ENCODE results near the gene RNU6-9. TPM values are rescaled to one million over a fixed set of nuclear protein-coding genes. Genes with fewer than 3 reads are reported as not detected.
"Not testable (repeated sequence)": the region's sequence is repeated elsewhere in the genome, so short reads cannot be mapped to it uniquely, and the experiment has no call there.

Gene RNU6-9
- total and polyA plus RNA-seq, 2 donors, result not detected

DNA sequence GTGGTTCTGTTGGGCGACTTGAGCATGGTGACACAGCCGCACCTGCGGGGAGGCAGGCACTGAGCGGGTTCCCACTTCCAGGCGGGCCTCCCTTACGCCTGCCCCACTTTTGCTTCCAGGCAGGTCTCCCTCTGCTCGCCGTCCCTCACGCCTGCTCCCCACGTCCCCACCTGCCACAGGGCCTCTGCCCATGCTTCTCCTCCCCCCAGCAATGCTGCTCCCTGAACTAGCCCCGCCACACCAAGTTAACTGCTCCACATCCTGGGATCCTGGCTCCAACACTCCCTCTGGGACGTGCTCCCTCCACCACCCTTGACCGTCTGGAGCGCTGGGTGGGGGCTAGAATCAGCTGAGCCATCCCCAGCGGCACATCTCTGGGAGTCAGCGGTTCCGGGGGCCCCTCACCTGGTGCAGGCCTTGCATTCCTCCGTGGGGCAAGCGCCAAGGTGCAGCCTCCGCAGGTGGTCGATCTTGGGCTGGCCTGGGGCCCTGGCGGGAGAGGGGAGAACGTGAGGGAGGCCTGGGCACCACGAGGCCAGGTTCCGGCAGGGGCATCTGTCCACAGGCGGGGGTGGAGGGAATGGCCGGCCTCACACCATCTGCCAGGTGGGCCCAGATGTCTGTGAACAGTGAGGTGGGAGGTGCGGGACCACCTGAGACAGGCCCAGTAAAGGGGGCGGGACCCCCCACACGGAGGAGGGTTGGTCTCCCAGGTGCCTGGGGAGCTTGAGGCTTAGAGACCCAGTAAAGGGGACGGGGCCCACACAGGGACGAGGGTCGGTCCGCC is 24.6 kb upstream of the RNU6-9 start:
- peak overlapping the region; percentile 83 for H3K27ac ChIP-seq (ENCODE audit: low read depth)
- H3K4me1 ChIP-seq (ENCODE audit: insufficient read depth), result no peaks in the 10 kb centered on the region
- H3K4me3 ChIP-seq (ENCODE audit: low read depth, low read length), result no peak overlapping the region
- H3K36me3 ChIP-seq (ENCODE audit: insufficient read depth), result peaks cover 2% of the 10 kb centered on the region
- no peak for DNase-seq (ENCODE audit: extremely low spot score)
- WGBS, result 87% methylated on average over 34 of the region's 34 CpGs

DNA sequence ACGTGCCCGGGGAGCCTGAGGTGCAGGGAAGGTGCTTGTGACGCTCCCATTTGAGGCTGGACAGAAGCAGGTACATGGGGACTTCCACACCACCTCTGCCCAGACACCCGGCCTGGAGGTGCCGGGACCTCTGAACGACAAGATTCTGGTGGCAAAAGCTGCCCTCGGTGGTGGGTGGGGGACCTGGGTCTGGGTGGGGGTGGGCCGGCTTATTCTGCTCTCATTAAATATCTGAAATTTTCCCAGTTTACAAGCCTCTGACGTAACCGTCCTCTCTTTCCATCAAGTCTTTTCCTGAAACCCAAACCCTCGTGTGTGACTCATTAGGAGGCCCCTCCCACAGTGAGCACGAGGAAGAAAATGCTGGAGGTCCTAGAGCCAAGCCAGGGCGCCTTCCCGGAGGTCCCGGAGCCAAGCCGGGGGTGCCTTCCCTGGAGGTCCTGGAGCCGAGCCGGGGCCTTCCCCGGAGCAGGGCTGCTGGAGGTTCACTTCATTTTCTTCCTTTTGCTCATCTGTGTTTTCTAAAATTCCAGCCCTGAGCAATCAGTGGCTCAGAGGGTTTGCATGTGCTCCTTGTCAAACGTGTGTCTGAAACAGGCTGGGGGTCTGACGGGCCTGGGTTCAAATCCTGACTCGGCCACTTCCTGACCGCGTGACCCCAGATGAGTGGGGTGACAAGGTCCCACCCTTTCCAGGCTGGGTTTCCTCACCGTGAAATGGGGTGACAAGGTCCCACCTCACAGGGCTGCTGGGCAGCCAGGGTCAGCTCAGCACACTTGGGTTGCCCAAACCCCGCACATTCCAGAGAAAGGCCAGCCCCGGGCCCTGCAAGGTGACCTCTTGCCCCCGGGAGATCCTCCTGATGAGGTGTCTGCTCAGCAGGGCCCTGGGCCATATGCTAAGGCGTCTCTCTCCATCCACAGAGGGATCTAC is 23.8 kb upstream of the RNU6-9 start:
- H3K4me3 ChIP-seq (ENCODE audit: low read depth, low read length), result no peak overlapping the region
- H3K4me1 ChIP-seq (ENCODE audit: insufficient read depth), result no peaks in the 10 kb centered on the region
- peaks cover 2% of the 10 kb centered on the region for H3K36me3 ChIP-seq (ENCODE audit: insufficient read depth)
- H3K27ac ChIP-seq (ENCODE audit: low read depth), result peak overlapping the region; percentile 83
- WGBS, result 45% methylated on average over 29 of the region's 29 CpGs
- DNase-seq (ENCODE audit: extremely low spot score), result no peak

DNA sequence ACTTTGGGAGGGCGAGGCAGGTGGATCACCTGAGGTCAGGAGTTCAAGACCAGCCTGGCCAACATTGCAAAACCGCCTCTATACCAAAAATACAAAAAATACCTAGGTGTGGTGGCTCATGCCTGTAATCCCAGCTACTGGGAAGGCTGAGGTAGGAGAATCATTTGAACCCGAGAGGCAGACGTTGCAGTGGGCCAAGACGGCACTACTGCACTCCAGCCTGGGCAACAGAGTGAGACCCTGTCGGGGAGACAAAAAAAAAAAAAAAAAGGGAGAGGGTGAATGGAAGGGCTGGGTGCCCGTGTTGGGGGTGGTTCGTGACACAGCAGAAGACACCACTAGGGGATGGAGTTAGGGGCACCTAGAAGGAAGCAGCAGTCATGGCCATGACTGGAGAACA is 23.0 kb upstream of the RNU6-9 start:
- DNase-seq (ENCODE audit: extremely low spot score), result no peak
- no peak overlapping the region for H3K4me3 ChIP-seq (ENCODE audit: low read depth, low read length)
- peaks cover 2% of the 10 kb centered on the region for H3K36me3 ChIP-seq (ENCODE audit: insufficient read depth)
- 89% methylated on average over 8 of the region's 8 CpGs for WGBS
- H3K27ac ChIP-seq (ENCODE audit: low read depth), result no peak overlapping the region
- H3K4me1 ChIP-seq (ENCODE audit: insufficient read depth), result no peaks in the 10 kb centered on the region

DNA sequence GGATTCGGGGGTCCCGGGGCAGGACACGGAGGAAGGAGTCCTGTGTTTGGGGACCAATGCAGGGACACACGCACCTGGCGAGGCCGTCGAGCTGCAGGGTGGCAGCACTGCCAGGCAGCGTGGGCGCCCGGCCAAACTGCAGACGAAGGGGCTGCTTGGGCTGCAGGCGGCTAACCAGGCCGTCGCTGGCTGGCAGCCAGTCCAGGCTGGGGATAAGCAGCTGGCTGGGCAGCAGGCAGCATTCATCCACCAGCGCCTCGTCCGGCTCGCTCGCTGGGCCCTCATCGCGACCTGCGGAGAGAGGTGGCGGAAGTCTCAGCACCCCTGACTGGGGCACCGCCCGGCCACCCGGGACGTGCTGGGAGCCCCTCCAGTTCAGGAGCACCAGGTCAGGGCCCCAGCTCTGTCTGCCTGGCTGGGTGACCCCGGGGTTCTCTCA is 22.3 kb upstream of the RNU6-9 start:
- no peaks in the 10 kb centered on the region for H3K4me1 ChIP-seq (ENCODE audit: insufficient read depth)
- H3K27ac ChIP-seq (ENCODE audit: low read depth), result no peak overlapping the region
- DNase-seq (ENCODE audit: extremely low spot score), result no peak
- H3K4me3 ChIP-seq (ENCODE audit: low read depth, low read length), result no peak overlapping the region
- 65% methylated on average over 28 of the region's 28 CpGs for WGBS
- H3K36me3 ChIP-seq (ENCODE audit: insufficient read depth), result peaks cover 2% of the 10 kb centered on the region

DNA sequence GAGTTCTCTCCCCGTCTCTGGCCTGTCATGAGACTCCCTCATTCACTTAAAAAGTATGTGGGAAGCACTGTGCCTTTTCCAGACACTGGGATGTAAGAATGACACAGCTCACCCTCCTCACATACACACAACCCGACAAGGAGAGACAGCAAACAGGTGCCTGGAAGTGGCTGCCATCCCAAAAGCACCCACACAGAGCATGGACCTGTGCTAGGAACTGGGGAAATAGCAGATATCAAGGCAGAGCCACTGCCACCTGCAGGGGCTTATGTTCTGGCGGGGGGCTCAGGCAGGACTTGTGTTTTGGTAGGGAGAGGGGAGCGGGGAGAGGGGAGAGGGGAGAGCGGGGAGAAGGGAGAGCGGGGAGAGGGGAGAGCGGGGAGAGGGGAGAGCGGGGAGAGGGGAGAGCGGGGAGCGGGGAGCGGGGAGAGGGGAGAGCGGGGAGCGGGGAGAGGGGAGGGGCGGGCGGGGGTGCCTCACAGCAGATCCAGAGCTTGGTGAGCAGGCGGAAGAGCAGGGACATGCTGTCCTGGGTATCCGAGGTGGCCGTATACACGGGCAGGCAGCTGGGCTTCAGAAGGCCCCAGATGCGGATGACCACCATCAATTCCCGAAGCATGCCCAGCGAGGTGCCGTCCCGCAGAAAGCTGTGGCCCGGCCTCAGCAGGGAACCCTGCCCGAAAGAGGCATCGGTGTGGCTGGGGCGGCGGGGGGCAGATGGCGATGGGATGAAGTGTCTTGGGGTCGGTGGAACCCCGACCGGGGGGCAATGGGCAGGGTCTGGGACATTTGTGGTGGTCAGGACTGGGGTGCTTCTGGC is 21.6 kb upstream of the RNU6-9 start:
- WGBS, result 89% methylated on average over 24 of the region's 33 CpGs
- DNase-seq (ENCODE audit: extremely low spot score), result no peak
- no peaks in the 10 kb centered on the region for H3K4me1 ChIP-seq (ENCODE audit: insufficient read depth)
- peaks cover 2% of the 10 kb centered on the region for H3K36me3 ChIP-seq (ENCODE audit: insufficient read depth)
- H3K27ac ChIP-seq (ENCODE audit: low read depth), result peak overlapping the region; percentile 80
- no peak overlapping the region for H3K4me3 ChIP-seq (ENCODE audit: low read depth, low read length)

DNA sequence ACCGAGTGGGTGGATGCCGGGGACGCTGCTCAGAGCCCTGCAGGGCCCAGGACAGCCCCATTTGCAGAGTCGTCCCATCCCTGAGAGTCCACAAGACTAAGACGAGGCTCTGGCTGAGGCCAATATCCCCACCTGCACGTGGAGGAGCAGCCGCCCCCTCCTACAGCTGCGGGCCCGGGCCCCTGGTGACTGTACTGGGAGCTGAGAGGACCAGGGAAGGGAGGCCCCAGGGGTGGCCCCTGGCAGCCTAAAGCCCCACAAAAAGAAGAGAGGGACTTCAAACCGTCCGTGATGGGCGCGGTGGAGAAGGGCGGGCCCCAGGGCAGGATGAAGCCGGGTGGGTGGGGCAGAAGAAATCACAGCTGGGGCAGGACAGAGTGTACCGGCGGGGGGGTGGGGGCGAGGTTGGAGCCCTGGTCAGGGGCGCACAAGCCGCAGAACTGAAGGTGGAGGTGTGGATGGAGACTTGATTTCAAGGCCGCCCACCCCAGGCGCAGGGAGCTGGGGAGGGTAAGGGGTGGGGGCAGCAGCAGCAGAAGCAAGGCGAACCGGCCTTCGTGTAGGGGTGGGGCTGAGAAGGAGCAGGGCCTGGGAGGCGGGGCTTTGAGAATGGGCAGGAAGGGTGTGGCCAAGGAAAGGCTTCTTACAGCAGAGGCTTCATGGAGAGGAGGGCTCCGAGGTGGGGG is 20.9 kb upstream of the RNU6-9 start:
- peak overlapping the region; percentile 80 for H3K27ac ChIP-seq (ENCODE audit: low read depth)
- WGBS, result 71% methylated on average over 27 of the region's 27 CpGs
- DNase-seq (ENCODE audit: extremely low spot score), result no peak
- no peak overlapping the region for H3K4me3 ChIP-seq (ENCODE audit: low read depth, low read length)
- no peaks in the 10 kb centered on the region for H3K4me1 ChIP-seq (ENCODE audit: insufficient read depth)
- H3K36me3 ChIP-seq (ENCODE audit: insufficient read depth), result peaks cover 2% of the 10 kb centered on the region

DNA sequence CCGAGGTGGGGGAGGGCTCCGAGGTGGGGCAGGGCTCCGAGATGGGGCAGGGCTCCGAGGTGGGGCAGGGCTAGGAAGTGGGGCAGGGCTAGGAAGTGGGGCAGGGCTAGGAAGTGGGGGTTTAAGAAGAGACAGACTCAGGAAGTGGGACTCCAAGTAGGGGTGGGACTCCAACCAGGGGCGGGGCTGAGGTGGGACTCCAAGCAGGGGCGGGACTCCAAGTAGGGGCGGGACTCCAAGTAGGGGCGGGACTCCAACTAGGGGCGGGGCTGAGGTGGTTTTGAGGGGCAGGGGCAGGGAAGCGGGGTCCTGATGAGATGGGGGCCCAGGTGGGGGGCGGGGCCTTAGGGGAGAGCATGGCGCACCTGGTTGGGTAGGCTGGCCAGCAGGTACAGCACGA is 20.2 kb upstream of the RNU6-9 start:
- no peak overlapping the region for H3K27ac ChIP-seq (ENCODE audit: low read depth)
- no peak overlapping the region for H3K4me3 ChIP-seq (ENCODE audit: low read depth, low read length)
- WGBS, result 90% methylated on average over 9 of the region's 13 CpGs

DNA sequence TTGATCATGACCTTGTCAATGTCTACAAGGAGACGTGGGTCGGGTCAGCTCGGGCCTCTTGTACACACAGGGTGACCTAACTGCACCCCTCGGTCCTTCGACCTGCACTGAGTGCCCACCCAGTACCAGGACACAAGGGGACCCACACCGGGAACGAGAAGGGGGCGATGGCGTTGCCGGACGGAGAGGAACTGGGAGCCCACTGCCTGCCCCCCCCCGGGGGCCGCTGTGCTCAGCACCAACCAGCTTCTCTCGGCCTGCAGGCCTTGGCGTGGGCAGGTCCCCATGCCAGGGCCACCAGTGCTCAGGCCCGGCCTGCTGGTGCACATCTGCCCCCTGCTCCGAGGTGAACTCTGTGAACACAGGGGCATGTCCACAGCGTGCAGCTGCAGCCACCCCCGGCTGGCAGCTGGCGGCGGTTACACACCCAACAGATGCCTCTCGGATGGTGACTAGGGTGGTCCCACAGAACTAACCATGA is 19.7 kb upstream of the RNU6-9 start:
- WGBS, result 92% methylated on average over 22 of the region's 22 CpGs
- H3K27ac ChIP-seq (ENCODE audit: low read depth), result no peak overlapping the region
- no peak for DNase-seq (ENCODE audit: extremely low spot score)

More for the DNA sequence above, 20.2 kb upstream of the RNU6-9 start:
- peaks cover 2% of the 10 kb centered on the region for H3K36me3 ChIP-seq (ENCODE audit: insufficient read depth)
- H3K4me1 ChIP-seq (ENCODE audit: insufficient read depth), result no peaks in the 10 kb centered on the region
- no peak for DNase-seq (ENCODE audit: extremely low spot score)

DNA sequence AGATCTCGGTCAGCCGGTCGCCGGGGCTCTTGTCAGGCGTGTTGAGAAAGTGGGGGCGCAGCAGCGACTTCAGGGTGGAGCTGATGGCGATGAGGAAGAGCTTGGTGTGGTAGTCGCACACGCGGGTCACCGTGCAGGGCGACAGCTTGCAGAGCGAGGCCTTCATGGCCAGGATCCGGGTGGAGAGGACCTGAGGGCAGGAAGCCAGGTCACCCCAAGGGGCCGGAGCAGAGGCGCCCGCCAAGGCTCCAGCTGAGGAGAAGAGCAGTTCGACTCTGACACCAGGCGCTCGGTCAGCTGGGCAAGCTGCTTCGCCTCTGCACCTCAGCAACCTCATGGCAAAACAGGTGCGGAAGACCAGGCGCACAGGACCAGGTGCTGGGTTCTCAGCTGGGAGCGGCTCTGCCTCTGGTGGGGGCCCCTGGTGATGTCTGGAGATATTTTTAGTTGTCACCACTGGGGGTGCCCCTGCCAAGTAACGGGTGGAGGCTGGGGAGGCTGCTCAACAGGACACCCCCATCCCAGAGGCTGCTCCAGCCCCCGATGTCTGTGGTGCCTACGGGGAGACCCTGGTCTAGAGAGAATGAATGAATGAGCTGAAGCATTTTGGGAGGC is 17.9 kb upstream of the RNU6-9 start:
- no peak overlapping the region for H3K27ac ChIP-seq (ENCODE audit: low read depth)
- H3K36me3 ChIP-seq (ENCODE audit: insufficient read depth), result peaks cover 2% of the 10 kb centered on the region
- WGBS, result 94% methylated on average over 28 of the region's 28 CpGs
- no peak for DNase-seq (ENCODE audit: extremely low spot score)
- H3K4me1 ChIP-seq (ENCODE audit: insufficient read depth), result no peaks in the 10 kb centered on the region
- no peak overlapping the region for H3K4me3 ChIP-seq (ENCODE audit: low read depth, low read length)

More for the DNA sequence above, 19.7 kb upstream of the RNU6-9 start:
- Histone ChIP-seq H3K4me1 (ENCODE audit: insufficient read depth) (no peaks in the 10 kb centered on the region), H3K36me3 (ENCODE audit: insufficient read depth) (peaks cover 2% of the 10 kb centered on the region), H3K4me3 (ENCODE audit: low read depth, low read length) (no peak overlapping the region)

DNA sequence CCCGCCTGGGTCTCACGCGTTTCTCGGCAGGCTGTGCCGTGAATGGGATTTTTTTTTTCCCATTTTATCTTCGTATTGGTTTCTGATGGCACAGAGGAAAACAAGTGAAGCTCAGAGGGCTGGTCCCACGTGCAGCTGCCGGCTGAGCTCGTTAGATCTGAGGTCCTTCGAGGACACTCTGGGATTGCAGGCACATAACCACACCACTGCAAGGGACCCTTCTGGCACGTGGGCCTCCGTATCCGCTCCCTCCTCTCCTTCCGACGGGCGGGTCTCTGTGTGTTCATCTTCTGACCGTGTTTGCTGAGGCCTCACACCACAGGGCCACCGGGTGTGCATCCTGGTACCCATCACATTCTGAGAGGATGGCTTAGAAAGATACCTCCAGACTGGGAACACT is 17.2 kb upstream of the RNU6-9 start:
- peaks cover 1% of the 10 kb centered on the region for H3K36me3 ChIP-seq (ENCODE audit: insufficient read depth)
- no peak overlapping the region for H3K4me3 ChIP-seq (ENCODE audit: low read depth, low read length)
- H3K27ac ChIP-seq (ENCODE audit: low read depth), result no peak overlapping the region
- no peak for DNase-seq (ENCODE audit: extremely low spot score)
- H3K4me1 ChIP-seq (ENCODE audit: insufficient read depth), result no peaks in the 10 kb centered on the region
- WGBS, result 78% methylated on average over 18 of the region's 18 CpGs

DNA sequence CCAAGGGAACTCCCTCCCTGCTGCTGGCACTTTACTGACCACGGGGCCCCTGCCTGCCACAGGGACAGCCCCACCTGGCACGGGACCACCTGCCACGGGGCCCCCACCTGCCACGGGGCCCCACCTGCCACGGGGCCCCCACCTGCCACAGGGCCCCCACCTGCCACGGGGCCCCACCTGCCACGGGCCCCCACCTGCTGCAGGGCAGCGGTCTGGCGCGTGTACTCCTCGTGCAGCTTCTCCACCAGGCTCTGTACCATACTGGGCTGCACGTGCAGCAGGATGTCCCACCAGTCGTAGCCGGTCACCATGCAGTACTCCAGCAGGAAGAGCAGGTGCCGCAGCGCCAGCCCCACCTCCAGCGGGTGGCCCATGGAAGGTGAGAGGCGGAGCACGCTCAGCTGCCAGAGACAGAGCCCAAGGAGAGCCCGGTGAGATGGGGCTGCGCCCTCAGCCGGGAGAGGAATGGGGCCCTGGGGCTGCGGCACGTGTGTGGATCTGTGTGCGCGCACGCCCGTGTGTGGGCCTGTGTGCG is 16.4 kb upstream of the RNU6-9 start:
- H3K4me1 ChIP-seq (ENCODE audit: insufficient read depth), result no peaks in the 10 kb centered on the region
- WGBS, result 91% methylated on average over 29 of the region's 29 CpGs
- H3K36me3 ChIP-seq (ENCODE audit: insufficient read depth), result peaks cover 2% of the 10 kb centered on the region
- H3K4me3 ChIP-seq (ENCODE audit: low read depth, low read length), result no peak overlapping the region
- no peak overlapping the region for H3K27ac ChIP-seq (ENCODE audit: low read depth)
- DNase-seq (ENCODE audit: extremely low spot score), result no peak

DNA sequence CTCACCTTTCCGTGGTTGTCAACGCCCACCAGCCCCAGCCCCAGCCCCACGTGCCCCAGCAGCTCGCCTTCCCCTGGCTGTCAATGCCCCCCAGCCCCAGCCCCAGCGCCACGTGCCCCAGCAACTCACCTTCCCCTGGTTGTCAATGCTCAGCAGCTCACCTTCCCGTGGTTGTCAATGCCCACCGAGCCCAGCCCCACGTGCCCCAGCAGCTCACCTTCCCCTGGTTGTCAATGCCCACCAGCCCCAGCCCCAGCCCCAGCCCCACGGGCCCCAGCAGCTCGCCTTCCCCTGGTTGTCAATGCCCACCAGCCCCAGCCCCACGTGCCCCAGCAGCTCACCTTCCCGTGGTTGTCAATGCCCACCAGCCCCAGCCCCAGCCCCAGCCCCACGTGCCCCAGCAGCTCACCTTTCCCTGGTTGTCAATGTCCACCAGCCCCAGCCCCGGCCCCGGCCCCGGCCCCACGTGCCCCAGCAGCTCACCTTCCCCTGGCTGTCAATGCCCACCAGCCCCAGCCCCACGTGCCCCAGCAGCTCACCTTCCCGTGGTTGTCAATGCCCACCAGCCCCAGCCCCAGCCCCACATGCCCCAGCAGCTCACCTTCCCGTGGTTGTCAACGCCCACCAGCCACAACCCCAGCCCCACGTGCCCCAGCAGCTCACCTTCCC is 15.2 kb upstream of the RNU6-9 start:
- H3K36me3 ChIP-seq (ENCODE audit: insufficient read depth); H3K4me3 ChIP-seq (ENCODE audit: low read depth, low read length): not testable (repeated sequence)

More for the DNA sequence above, 15.2 kb upstream of the RNU6-9 start:
- DNase-seq (ENCODE audit: extremely low spot score); H3K27ac ChIP-seq (ENCODE audit: low read depth); H3K4me1 ChIP-seq (ENCODE audit: insufficient read depth): not testable (repeated sequence)
- WGBS, result 91% methylated on average over 23 of the region's 23 CpGs

Data from urinary bladder (tissue), 4 donors.